Activated T-helper 1 cell treated with Interleukin-2 at 50 U/mL for 16 hours (primary cell): ENCODE results near the gene SOCS1.
A peak's percentile ranks its signal among the peaks of the same experiment; 100 is the strongest.
"Not testable (repeated sequence)": the region's sequence is repeated elsewhere in the genome, so short reads cannot be mapped to it uniquely, and the experiment has no call there.

Source experiments
- DNase-seq: peaks from one replicate; pipeline ENCODE4 v3.0.0-alpha.2; 2020; ENCODE audit warnings: low read depth

The SOCS1 gene

GRCh38 chr16:11224894-11225676 lies 30.9 kb downstream of the SOCS1 start:
- DNase-seq, result peak; percentile 55

- DNase-seq, result peak; percentile 39
These were observed 31.7 kb downstream of the SOCS1 start for GRCh38 chr16:11224096-11224893.

GRCh38 chr16:11220507-11220906 lies 35.5 kb downstream of the SOCS1 start:
- DNase-seq, result not testable (repeated sequence)

- no peak for DNase-seq
These were observed 36.8 kb downstream of the SOCS1 start for GRCh38 chr16:11219178-11219577.

- no peak for DNase-seq
These were observed 37.4 kb downstream of the SOCS1 start for GRCh38 chr16:11218604-11218962.

GRCh38 chr16:11217651-11218603 lies 38.1 kb downstream of the SOCS1 start:
- DNase-seq, result no peak

- no peak for DNase-seq
These were observed 40.0 kb downstream of the SOCS1 start for GRCh38 chr16:11215935-11216556.

- DNase-seq, result no peak
These were observed 42.2 kb downstream of the SOCS1 start for GRCh38 chr16:11213799-11214198.

- DNase-seq, result no peak
These were observed 42.6 kb downstream of the SOCS1 start for GRCh38 chr16:11213373-11213772.

- DNase-seq, result no peak
These were observed 43.2 kb downstream of the SOCS1 start for GRCh38 chr16:11212798-11213196.

GRCh38 chr16:11211977-11212797 lies 43.8 kb downstream of the SOCS1 start:
- DNase-seq, result no peak

GRCh38 chr16:11211061-11211976 lies 44.7 kb downstream of the SOCS1 start:
- DNase-seq, result no peak

- no peak for DNase-seq
These were observed 45.7 kb downstream of the SOCS1 start for GRCh38 chr16:11210260-11210659.

- DNase-seq, result no peak
These were observed 46.9 kb downstream of the SOCS1 start for GRCh38 chr16:11208916-11209665.

- no peak for DNase-seq
These were observed 48.4 kb downstream of the SOCS1 start for GRCh38 chr16:11207646-11208045.

GRCh38 chr16:11205754-11206581 lies 50.0 kb downstream of the SOCS1 start:
- no peak for DNase-seq

- no peak for DNase-seq
These were observed 50.8 kb downstream of the SOCS1 start for GRCh38 chr16:11205065-11205699.
